Naive thymus-derived CD8-positive, alpha-beta T cell (primary cell): Measurements from ENCODE around the gene KIF26A. TPM values are rescaled to one million over a fixed set of nuclear protein-coding genes. Genes with fewer than 3 reads are reported as not detected.

Experiments used
- ATAC-seq, 2 donors: fragments of 150-1000 bp; cut with Tn5 transposase in 1 of 2; sonication (Bioruptor Pico), chemical (Tn5 transposase) in 1 of 2; 1 replicate in 1 of 2; 2 replicates in 1 of 2; pipeline ENCODE4 v1.10.0; 2021; ENCODE audit warnings: mild to moderate bottlenecking in 2 of 2, moderate library complexity in 2 of 2
- POLR2A ChIA-PET: fragments of 350-600 bp; sonication (Branson Sonifier 250); formaldehyde crosslinking; loops from one replicate; lab custom pipeline; 2021; ENCODE audit warnings: antibody characterized with exemption; lab: Charles Lee
- DNase-seq, 10 donors: peaks; one replicate each; pipeline versions ENCODE4 v3.0.0 to v3.0.0-alpha.2; 2020 to 2022
- H3K27ac Mint-ChIP-seq, 10 donors: one replicate each; pipeline ENCODE4 v1.8.0; 2020 to 2022; ENCODE audit warnings: mild to moderate bottlenecking in 10 of 10, mixed read lengths in 10 of 10, moderate library complexity in 4 of 10, inconsistent platforms in 1 of 10
- H3K27me3 Mint-ChIP-seq, 5 donors: one replicate each; pipeline ENCODE4 v1.8.0; 2021 to 2022; ENCODE audit warnings: mixed read lengths in 5 of 5
- H3K36me3 Mint-ChIP-seq, 3 donors: one replicate each; pipeline ENCODE4 v1.8.0; 2020 to 2022; ENCODE audit warnings: mixed read lengths in 3 of 3, mild to moderate bottlenecking in 2 of 3, inconsistent platforms in 1 of 3
- H3K4me1 Mint-ChIP-seq, 4 donors: one replicate each; pipeline ENCODE4 v1.8.0; 2021 to 2022; ENCODE audit warnings: mixed read lengths in 4 of 4
- H3K4me3 Mint-ChIP-seq, 10 donors: one replicate each; pipeline ENCODE4 v1.8.0; 2020 to 2022; ENCODE audit warnings: mild to moderate bottlenecking in 10 of 10, mixed read lengths in 10 of 10, moderate library complexity in 6 of 10, inconsistent platforms in 1 of 10
- H3K9me3 Mint-ChIP-seq, 9 donors: one replicate each; pipeline ENCODE4 v1.8.0; 2020 to 2022; ENCODE audit warnings: mixed read lengths in 9 of 9, mild to moderate bottlenecking in 3 of 9, inconsistent platforms in 1 of 9, moderate library complexity in 1 of 9
- polyA plus RNA-seq, 3 donors: library from polyadenylated mRNA; unstranded; fragments of 300-500 nt; fragmentation: Illumina TruSeq; gene quantifications; one replicate each; pipeline ENCODE4 v1.2.3, GENCODE V29; 2021
- total RNA-seq, 8 experiments: library from RNA in 2 of 8; stranded (reverse) in 2 of 8; gene quantifications; one replicate each; pipeline ENCODE4 v1.2.3 and lab custom pipeline; 2021 to 2026

KIF26A gene
- total and polyA plus RNA-seq, 5 experiments from 2014 or later: 0.10 to 0.11 TPM; not detected in 3

GRCh38 chr14:104096318-104096717, 42.1 kb upstream of the KIF26A start:
- ATAC-seq (no peak), DNase-seq (peak in 1 of 10 donors; percentile 46)
- H3K36me3 Mint-ChIP-seq: no peaks in the 10 kb centered on the region
- H3K27me3 Mint-ChIP-seq: peaks cover 0 to 6% (median 0%) of the 10 kb centered on the region in 5 donors
- H3K4me3 Mint-ChIP-seq: peak overlapping the region in 1 of 10 donors; percentile 38
- H3K9me3 Mint-ChIP-seq: no peaks in the 10 kb centered on the region
- H3K4me1 Mint-ChIP-seq: peaks cover 3 to 7% (median 4%) of the 10 kb centered on the region in 4 donors
- POLR2A ChIA-PET: no interaction called here
- no peak overlapping the region for H3K27ac Mint-ChIP-seq

- H3K27ac Mint-ChIP-seq: no peak overlapping the region
- H3K9me3 Mint-ChIP-seq: no peaks in the 10 kb centered on the region
- peaks cover 3 to 7% (median 4%) of the 10 kb centered on the region in 4 donors for H3K4me1 Mint-ChIP-seq
- POLR2A ChIA-PET: no interaction called here
- peaks cover 0 to 6% (median 0%) of the 10 kb centered on the region in 5 donors for H3K27me3 Mint-ChIP-seq
- ATAC-seq: no peak
- no peaks in the 10 kb centered on the region for H3K36me3 Mint-ChIP-seq
- peak in 1 of 10 donors; percentile 51 for DNase-seq
- no peak overlapping the region for H3K4me3 Mint-ChIP-seq
Observed at GRCh38 chr14:104096751-104097700, 41.4 kb upstream of the KIF26A start.

- Mint-ChIP-seq H3K27ac (no peak overlapping the region), H3K4me1 (peaks cover 3 to 7% (median 4%) of the 10 kb centered on the region in 4 donors), H3K4me3 (no peak overlapping the region), H3K9me3 (no peaks in the 10 kb centered on the region), H3K36me3 (no peaks in the 10 kb centered on the region), H3K27me3 (peaks cover 0 to 6% (median 0%) of the 10 kb centered on the region in 5 donors)
- ATAC-seq: no peak
- peak in 1 of 10 donors; percentile 51 for DNase-seq
- POLR2A ChIA-PET: no interaction called here
Observed at GRCh38 chr14:104098272-104099095, 39.9 kb upstream of the KIF26A start.

- Mint-ChIP-seq H3K27ac (no peak overlapping the region), H3K9me3 (no peaks in the 10 kb centered on the region), H3K27me3 (peaks cover 0 to 3% (median 0%) of the 10 kb centered on the region in 5 donors), H3K4me1 (peaks cover 3 to 4% (median 3%) of the 10 kb centered on the region in 4 donors), H3K36me3 (no peaks in the 10 kb centered on the region), H3K4me3 (no peak overlapping the region)
- POLR2A ChIA-PET: no interaction called here
- DNase-seq (peak in 1 of 10 donors; percentile 46), ATAC-seq (no peak)
Observed at GRCh38 chr14:104099096-104100041, 39.0 kb upstream of the KIF26A start.

- H3K9me3 Mint-ChIP-seq: no peaks in the 10 kb centered on the region
- H3K4me3 Mint-ChIP-seq: no peak overlapping the region
- POLR2A ChIA-PET: interaction anchor here (0.6 kb wide), 1 partner anchor 475 kb away, joined by 6 read pairs; no protein-coding TSS in a partner anchor
- H3K36me3 Mint-ChIP-seq: no peaks in the 10 kb centered on the region
- no peaks in the 10 kb centered on the region for H3K4me1 Mint-ChIP-seq
- no peak overlapping the region for H3K27ac Mint-ChIP-seq
- ATAC-seq: no peak
- peak in 1 of 10 donors; percentile 49 for DNase-seq
- H3K27me3 Mint-ChIP-seq: peaks cover 0 to 3% (median 0%) of the 10 kb centered on the region in 5 donors
Observed at GRCh38 chr14:104100171-104101085, 38.0 kb upstream of the KIF26A start.

- H3K9me3 Mint-ChIP-seq: no peaks in the 10 kb centered on the region
Observed at GRCh38 chr14:104101086-104101621, 37.2 kb upstream of the KIF26A start.

GRCh38 chr14:104101651-104102281, 36.6 kb upstream of the KIF26A start:
- H3K27me3 Mint-ChIP-seq: no peaks in the 10 kb centered on the region
- peak in 1 of 10 donors; percentile 41 for DNase-seq
- no peak overlapping the region for H3K4me3 Mint-ChIP-seq
- POLR2A ChIA-PET: no interaction called here
- no peaks in the 10 kb centered on the region for H3K36me3 Mint-ChIP-seq
- no peaks in the 10 kb centered on the region for H3K4me1 Mint-ChIP-seq
- no peaks in the 10 kb centered on the region for H3K9me3 Mint-ChIP-seq
- no peak for ATAC-seq
- H3K27ac Mint-ChIP-seq: no peak overlapping the region

More at GRCh38 chr14:104101086-104101621, 37.2 kb upstream of the KIF26A start:
- Mint-ChIP-seq H3K27me3 (no peaks in the 10 kb centered on the region), H3K36me3 (no peaks in the 10 kb centered on the region), H3K4me3 (no peak overlapping the region), H3K4me1 (no peaks in the 10 kb centered on the region), H3K27ac (no peak overlapping the region)
- no peak for ATAC-seq
- DNase-seq: peak in 1 of 10 donors; percentile 28
- POLR2A ChIA-PET: interaction anchor here (0.6 kb wide), 1 partner anchor 476 kb away, joined by 6 read pairs; no protein-coding TSS in a partner anchor

GRCh38 chr14:104102282-104102914, 36.0 kb upstream of the KIF26A start:
- ATAC-seq (no peak), DNase-seq (peak in 1 of 10 donors; percentile 41)
- no peak overlapping the region for H3K27ac Mint-ChIP-seq
- no peaks in the 10 kb centered on the region for H3K9me3 Mint-ChIP-seq
- POLR2A ChIA-PET: no interaction called here
- H3K27me3 Mint-ChIP-seq: no peaks in the 10 kb centered on the region
- H3K4me3 Mint-ChIP-seq: no peak overlapping the region
- no peaks in the 10 kb centered on the region for H3K36me3 Mint-ChIP-seq
- no peaks in the 10 kb centered on the region for H3K4me1 Mint-ChIP-seq

- Mint-ChIP-seq H3K4me1 (no peaks in the 10 kb centered on the region), H3K27me3 (no peaks in the 10 kb centered on the region), H3K9me3 (no peaks in the 10 kb centered on the region), H3K4me3 (no peak overlapping the region), H3K36me3 (no peaks in the 10 kb centered on the region), H3K27ac (peak overlapping the region in 1 of 10 donors; percentile 29)
- ATAC-seq: no peak
- POLR2A ChIA-PET: no interaction called here
- DNase-seq: peak in 2 of 10 donors; percentile 0 to 55
Observed at GRCh38 chr14:104103061-104103445, 35.3 kb upstream of the KIF26A start.

- POLR2A ChIA-PET: no interaction called here
- no peaks in the 10 kb centered on the region for H3K36me3 Mint-ChIP-seq
- no peaks in the 10 kb centered on the region for H3K9me3 Mint-ChIP-seq
- H3K4me1 Mint-ChIP-seq: no peaks in the 10 kb centered on the region
- DNase-seq: peak in 2 of 10 donors; percentile 1 to 46
- H3K27me3 Mint-ChIP-seq: no peaks in the 10 kb centered on the region
- H3K4me3 Mint-ChIP-seq: no peak overlapping the region
- no peak for ATAC-seq
- H3K27ac Mint-ChIP-seq: no peak overlapping the region
Observed at GRCh38 chr14:104103446-104104075, 34.8 kb upstream of the KIF26A start.
